Right lobe of liver (tissue), 6 donors: Measurements from ENCODE around the gene SIGLEC1. TPM values are rescaled to one million over a fixed set of nuclear protein-coding genes. Genes with fewer than 3 reads are reported as not detected.

Experiments
- ATAC-seq, 4 donors: fragments of 200-7000 bp; cut with Tn5 transposase; one replicate each; pipeline ENCODE4 v1.9.1; 2020; ENCODE audit warnings: mild to moderate bottlenecking in 4 of 4, moderate library complexity in 4 of 4
- DNase-seq, 3 donors: peaks; one replicate each; pipeline ENCODE4 v3.0.0-alpha.2; 2020
- H3K27ac ChIP-seq, 3 donors: fragments of 200-600 bp; one replicate each; pipeline ENCODE4 v1.8.0; 2022
- H3K27me3 ChIP-seq, 2 donors: fragments of 200-600 bp; one replicate each; pipeline ENCODE4 v1.8.0; 2022
- H3K36me3 ChIP-seq, 4 donors: fragments of 200-600 bp; sonication (generic) in 1 of 4; one replicate each; pipeline versions ENCODE4 v1.5.1 to v1.8.0; 2017 to 2022; ENCODE audit warnings: control low read depth in 1 of 4
- H3K4me1 ChIP-seq, 4 donors: fragments of 200-600 bp; sonication (generic) in 1 of 4; one replicate each; pipeline versions ENCODE4 v1.5.1 to v1.8.0; 2017 to 2022; ENCODE audit warnings: control low read depth in 1 of 4
- H3K4me3 ChIP-seq, 3 donors: fragments of 200-600 bp; one replicate each; pipeline ENCODE4 v1.8.0; 2022
- H3K9me3 ChIP-seq, 4 donors: fragments of 200-600 bp; sonication (generic) in 1 of 4; one replicate each; pipeline versions ENCODE4 v1.5.1 to v1.8.0; 2017 to 2022; ENCODE audit warnings: control low read depth in 1 of 4
- POLR2A ChIP-seq: fragments of 450-650 bp; IDR thresholded peaks from one replicate; pipeline ENCODE4 v1.6.1; 2017; ENCODE audit warnings: antibody characterized with exemption, mild to moderate bottlenecking
- WGBS: methylation state at CpG from one replicate; pipeline ENCODE4 v1.1.6; 2018; ENCODE audit warnings: low coverage, low lambda C conversion rate; ENCODE audit not compliant: insufficient coverage; ENCODE audit errors: missing lambda C conversion rate; 5-methylcytosine and 5-hydroxymethylcytosine counted together
- intact Hi-C, 2 donors: fragments of 100-400 bp; cut with DNase I; formaldehyde crosslinking; loops; one replicate each; pipeline versions ENCODE4 v1.11.2 to v1.14.1; 2022
- total RNA-seq, 6 experiments: library from RNA; depleted of rRNA in 2 of 6; stranded (reverse); fragments of >200 nt in 2 of 6; fragmentation: NEBNext Ultra II Directional in 3 of 6; extraction: Animal tissue kit (Norgen Biotek cat#: 25700) in 3 of 6; gene quantifications; one replicate each; pipeline versions ENCODE4 v1.1.0 to v1.2.4, GENCODE V29; 2016 to 2023
- TF ChIP-seq, protein P1 (sequence below), 4 donors: fragments of 200-600 bp in 3 of 4; fragments of 450-650 bp in 1 of 4; IDR thresholded peaks; one replicate each; pipeline versions ENCODE4 v1.5.1 to v1.8.0; 2016 to 2022; ENCODE audit warnings: antibody characterized with exemption in 4 of 4, mild to moderate bottlenecking in 2 of 4
- donor health status: DM: no; HTN: yes; CAD: no.
- donor health status: DM: no; HTN: no; CAD: no.
- donor health status: DM: no; HTN: no; CAD: no.
- donor health status: DM: no; HTN: yes; CAD: no.
- donor health status: DM: no; HTN: yes; CAD: no.

SIGLEC1 gene
- total RNA-seq, 6 experiments from 2014 or later, result 2.6 to 13.9 (median 5.7) TPM

DNA sequence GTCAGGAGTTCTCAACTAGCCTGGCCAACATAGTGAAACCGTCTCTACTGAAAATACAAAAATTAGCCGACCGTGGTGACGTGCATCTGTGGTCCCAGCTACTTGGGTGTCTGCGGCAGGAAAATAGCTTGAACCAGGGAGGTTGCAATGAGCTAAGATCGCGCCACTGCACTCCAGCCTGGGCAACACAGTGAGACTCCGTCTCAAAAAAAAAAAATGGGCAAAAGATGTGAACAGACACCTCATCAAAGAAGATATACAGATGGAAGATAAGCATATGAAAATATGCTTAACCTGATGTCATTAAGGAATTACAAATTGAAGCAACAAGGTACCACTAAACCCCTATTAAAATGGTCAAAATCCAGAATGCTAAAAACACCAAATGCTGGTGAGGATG, 10.9 kb upstream of the SIGLEC1 start:
- H3K9me3 ChIP-seq, result no peaks in the 10 kb centered on the region
- H3K27ac ChIP-seq, result no peak overlapping the region
- no peaks in the 10 kb centered on the region for H3K36me3 ChIP-seq
- no peak overlapping the region for H3K4me3 ChIP-seq
- DNase-seq, result no peak
- no peaks in the 10 kb centered on the region for H3K27me3 ChIP-seq
- WGBS, result 86% methylated on average over 5 of the region's 8 CpGs
- H3K4me1 ChIP-seq, result no peaks in the 10 kb centered on the region
- no peak for ATAC-seq
- TF ChIP-seq, protein P1, sequence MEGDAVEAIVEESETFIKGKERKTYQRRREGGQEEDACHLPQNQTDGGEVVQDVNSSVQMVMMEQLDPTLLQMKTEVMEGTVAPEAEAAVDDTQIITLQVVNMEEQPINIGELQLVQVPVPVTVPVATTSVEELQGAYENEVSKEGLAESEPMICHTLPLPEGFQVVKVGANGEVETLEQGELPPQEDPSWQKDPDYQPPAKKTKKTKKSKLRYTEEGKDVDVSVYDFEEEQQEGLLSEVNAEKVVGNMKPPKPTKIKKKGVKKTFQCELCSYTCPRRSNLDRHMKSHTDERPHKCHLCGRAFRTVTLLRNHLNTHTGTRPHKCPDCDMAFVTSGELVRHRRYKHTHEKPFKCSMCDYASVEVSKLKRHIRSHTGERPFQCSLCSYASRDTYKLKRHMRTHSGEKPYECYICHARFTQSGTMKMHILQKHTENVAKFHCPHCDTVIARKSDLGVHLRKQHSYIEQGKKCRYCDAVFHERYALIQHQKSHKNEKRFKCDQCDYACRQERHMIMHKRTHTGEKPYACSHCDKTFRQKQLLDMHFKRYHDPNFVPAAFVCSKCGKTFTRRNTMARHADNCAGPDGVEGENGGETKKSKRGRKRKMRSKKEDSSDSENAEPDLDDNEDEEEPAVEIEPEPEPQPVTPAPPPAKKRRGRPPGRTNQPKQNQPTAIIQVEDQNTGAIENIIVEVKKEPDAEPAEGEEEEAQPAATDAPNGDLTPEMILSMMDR (IDR thresholded peaks at IDR 0.05), result no peak
- TF ChIP-seq POLR2A, result no peak
- intact Hi-C loops, result no loop called here

DNA sequence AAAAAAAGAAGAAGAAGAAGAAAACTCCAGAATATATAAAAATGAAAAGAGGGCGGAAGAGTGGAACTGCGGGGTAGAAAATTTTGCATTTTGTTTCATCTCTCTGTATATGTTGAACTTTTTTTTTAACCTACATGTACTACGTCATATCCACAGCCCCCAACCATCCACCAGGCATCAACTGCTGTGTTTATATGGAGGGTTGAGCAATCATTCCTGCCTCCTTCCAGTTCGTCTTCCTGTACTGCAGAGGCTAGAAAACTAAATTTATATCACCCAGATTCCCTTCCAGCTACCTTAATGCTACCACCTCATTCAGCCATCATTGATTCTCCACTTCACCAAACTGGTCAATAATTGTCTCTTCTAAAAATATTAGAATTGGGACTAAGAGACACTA, 9.5 kb upstream of the SIGLEC1 start:
- no peaks in the 10 kb centered on the region for H3K36me3 ChIP-seq
- no peak overlapping the region for H3K4me3 ChIP-seq
- H3K27ac ChIP-seq, result no peak overlapping the region
- no peaks in the 10 kb centered on the region for H3K27me3 ChIP-seq
- intact Hi-C loops, result no loop called here
- no peak for TF ChIP-seq POLR2A
- TF ChIP-seq, protein P1 (IDR thresholded peaks at IDR 0.05), result no peak
- H3K4me1 ChIP-seq, result no peaks in the 10 kb centered on the region
- H3K9me3 ChIP-seq, result no peaks in the 10 kb centered on the region
- 70% methylated on average over 4 of the region's 4 CpGs for WGBS
- ATAC-seq, result no peak
- no peak for DNase-seq

DNA sequence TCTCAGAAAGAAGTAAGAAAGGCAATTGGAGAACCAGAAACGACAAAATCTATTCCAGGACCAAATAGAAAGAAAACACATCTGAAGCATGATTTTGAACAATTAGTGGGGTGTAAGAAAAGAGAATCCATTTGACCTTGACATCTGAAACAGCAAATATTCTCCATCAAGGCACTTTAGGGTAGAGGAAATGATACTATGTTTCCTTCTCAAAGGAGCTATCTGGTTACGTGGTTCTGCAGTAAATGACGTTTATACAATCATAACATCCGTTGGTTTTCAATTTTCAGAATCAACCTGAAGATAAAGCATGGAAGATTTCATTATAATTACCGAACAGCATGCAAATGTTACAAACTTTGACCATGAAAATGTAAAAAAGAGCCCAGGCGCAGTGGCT, 8.2 kb upstream of the SIGLEC1 start:
- intact Hi-C loops, result no loop called here
- H3K4me1 ChIP-seq, result no peaks in the 10 kb centered on the region
- H3K27me3 ChIP-seq, result no peaks in the 10 kb centered on the region
- H3K27ac ChIP-seq, result no peak overlapping the region
- no peak overlapping the region for H3K4me3 ChIP-seq
- no peaks in the 10 kb centered on the region for H3K36me3 ChIP-seq
- WGBS, result 41% methylated on average over 6 of the region's 6 CpGs
- no peak for TF ChIP-seq POLR2A
- TF ChIP-seq, protein P1 (IDR thresholded peaks at IDR 0.05), result no peak
- no peak for DNase-seq
- ATAC-seq, result no peak
- no peaks in the 10 kb centered on the region for H3K9me3 ChIP-seq

DNA sequence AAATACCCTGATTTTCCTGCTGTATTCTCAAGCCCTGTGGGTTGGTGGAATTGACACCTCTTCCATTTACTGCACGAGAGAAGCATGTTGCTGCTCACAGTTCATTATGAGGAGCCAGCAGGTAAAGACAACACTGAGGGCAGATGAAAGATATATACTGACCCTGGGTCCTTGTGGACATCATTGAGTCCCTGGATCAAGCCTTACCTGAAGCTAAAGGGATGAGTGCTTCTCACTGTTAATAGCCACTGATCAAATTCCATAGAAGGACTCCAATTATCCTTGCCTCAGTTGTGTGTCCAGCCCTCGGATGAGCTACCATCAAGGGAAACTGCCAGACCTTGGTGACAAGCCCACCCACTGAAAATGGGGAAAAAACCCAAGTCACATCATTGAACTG, 7.7 kb upstream of the SIGLEC1 start:
- WGBS, result 56% methylated on average over 1 of the region's 2 CpGs
- no peak overlapping the region for H3K4me3 ChIP-seq
- intact Hi-C loops, result no loop called here
- H3K27me3 ChIP-seq, result no peaks in the 10 kb centered on the region
- no peak overlapping the region for H3K27ac ChIP-seq
- no peak for DNase-seq
- no peaks in the 10 kb centered on the region for H3K9me3 ChIP-seq
- H3K36me3 ChIP-seq, result no peaks in the 10 kb centered on the region
- ATAC-seq, result no peak
- no peak for TF ChIP-seq POLR2A
- TF ChIP-seq, protein P1 (IDR thresholded peaks at IDR 0.05), result no peak
- H3K4me1 ChIP-seq, result no peaks in the 10 kb centered on the region

DNA sequence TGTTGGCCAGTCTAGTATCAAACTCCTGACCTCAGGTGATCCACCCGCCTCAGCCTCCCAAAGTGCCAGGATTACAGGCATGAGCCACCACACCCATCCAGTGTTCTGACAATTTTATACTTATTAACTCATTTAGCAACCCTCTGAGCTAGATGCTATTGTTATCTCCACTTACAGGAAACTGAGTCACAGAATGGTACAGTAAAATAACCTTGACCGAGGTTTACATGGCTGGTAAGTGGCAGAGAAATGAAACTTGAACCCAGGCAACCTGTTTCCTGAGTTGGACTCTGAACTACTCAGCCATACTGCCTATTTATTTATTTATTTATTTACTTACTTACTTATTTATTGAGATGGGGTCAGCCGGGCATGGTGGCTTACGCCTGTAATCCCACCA, 6.6 kb upstream of the SIGLEC1 start:
- Histone ChIP-seq H3K27ac (no peak overlapping the region), H3K36me3 (no peaks in the 10 kb centered on the region), H3K9me3 (no peaks in the 10 kb centered on the region), H3K4me1 (no peaks in the 10 kb centered on the region), H3K27me3 (no peaks in the 10 kb centered on the region), H3K4me3 (no peak overlapping the region)
- 85% methylated on average over 4 of the region's 4 CpGs for WGBS
- no peak for TF ChIP-seq POLR2A
- TF ChIP-seq, protein P1 (IDR thresholded peaks at IDR 0.05), result no peak
- DNase-seq (no peak), ATAC-seq (no peak)
- intact Hi-C loops, result no loop called here
